RWPE2 (cell line): Measurements from ENCODE around the gene CACNA2D3.

ENCODE experiments used
- ATAC-seq: fragments of 200-7000 bp; cut with Tn5 transposase; 3 replicates; pipeline ENCODE4 v1.9.1; 2021; ENCODE audit warnings: low read depth
- DNase-seq: peaks from one replicate; pipeline ENCODE4 v3.0.0-alpha.2; 2020; ENCODE audit warnings: low spot score
- H3K27ac ChIP-seq: fragments of 450-650 bp; 2 replicates; pipeline ENCODE4 v1.5.1; 2017; ENCODE audit warnings: mild to moderate bottlenecking; ENCODE audit not compliant: poor library complexity, severe bottlenecking
- H3K27me3 ChIP-seq: fragments of 250-450 bp; sonication (Bioruptor Pico); 2 replicates; pipeline ENCODE4 v1.5.1; 2021; ENCODE audit warnings: mild to moderate bottlenecking, moderate library complexity; ENCODE audit not compliant: insufficient read depth, poor library complexity, severe bottlenecking
- H3K36me3 ChIP-seq: fragments of 250-450 bp; sonication (Bioruptor Pico); 2 replicates; pipeline ENCODE4 v1.5.1; 2020; ENCODE audit warnings: low read depth, mild to moderate bottlenecking, moderate library complexity
- H3K4me1 ChIP-seq: fragments of 250-450 bp; sonication (Bioruptor Pico); 2 replicates; pipeline ENCODE4 v1.5.1; 2021; ENCODE audit warnings: mild to moderate bottlenecking, moderate library complexity; ENCODE audit not compliant: insufficient read depth, poor library complexity, severe bottlenecking
- H3K4me3 ChIP-seq: fragments of 250-450 bp; sonication (Bioruptor Pico); 2 replicates; pipeline ENCODE4 v1.5.1; 2021; ENCODE audit warnings: mild to moderate bottlenecking, moderate library complexity; ENCODE audit not compliant: severe bottlenecking
- H3K9me3 ChIP-seq: fragments of 250-450 bp; sonication (Bioruptor Pico); 2 replicates; pipeline ENCODE4 v1.5.1; 2021; ENCODE audit warnings: mild to moderate bottlenecking, moderate library complexity; ENCODE audit not compliant: severe bottlenecking
- CTCF ChIP-seq: fragments of 450-650 bp; IDR thresholded peaks from one replicate; pipeline ENCODE4 v1.5.1; 2017; ENCODE audit warnings: mild to moderate bottlenecking, moderate library complexity; ENCODE audit not compliant: poor library complexity, severe bottlenecking

CACNA2D3 gene

GRCh38 chr3:54121414-54122323, 683 bp upstream of the CACNA2D3 start:
- H3K27ac ChIP-seq = no peak overlapping the region
- H3K36me3 ChIP-seq = no peaks in the 10 kb centered on the region
- H3K27me3 ChIP-seq = peaks cover 70% of the 10 kb centered on the region
- H3K4me1 ChIP-seq = no peaks in the 10 kb centered on the region
- TF ChIP-seq CTCF = no peak
- DNase-seq (no peak), ATAC-seq (peak; percentile 25; the same call in 2 of the 3 replicates)
- H3K9me3 ChIP-seq = no peaks in the 10 kb centered on the region
- H3K4me3 ChIP-seq = peak overlapping the region; percentile 30

GRCh38 chr3:54123003-54123775, 837 bp downstream of the CACNA2D3 start:
- Histone ChIP-seq H3K9me3 (no peaks in the 10 kb centered on the region), H3K4me1 (no peaks in the 10 kb centered on the region), H3K27ac (no peak overlapping the region), H3K4me3 (peak overlapping the region; percentile 14), H3K27me3 (peaks cover 74% of the 10 kb centered on the region), H3K36me3 (no peaks in the 10 kb centered on the region)
- ATAC-seq (no peak), DNase-seq (no peak)
- no peak for TF ChIP-seq CTCF

- H3K4me3 ChIP-seq = no peak overlapping the region
- H3K27ac ChIP-seq = no peak overlapping the region
- peaks cover 74% of the 10 kb centered on the region for H3K27me3 ChIP-seq
- DNase-seq (no peak), ATAC-seq (no peak; the same call in 2 of the 3 replicates)
- H3K9me3 ChIP-seq = no peaks in the 10 kb centered on the region
- no peak for TF ChIP-seq CTCF
- no peaks in the 10 kb centered on the region for H3K36me3 ChIP-seq
- no peaks in the 10 kb centered on the region for H3K4me1 ChIP-seq
Measured at GRCh38 chr3:54123776-54124196, 1.4 kb downstream of the CACNA2D3 start.

DNA sequence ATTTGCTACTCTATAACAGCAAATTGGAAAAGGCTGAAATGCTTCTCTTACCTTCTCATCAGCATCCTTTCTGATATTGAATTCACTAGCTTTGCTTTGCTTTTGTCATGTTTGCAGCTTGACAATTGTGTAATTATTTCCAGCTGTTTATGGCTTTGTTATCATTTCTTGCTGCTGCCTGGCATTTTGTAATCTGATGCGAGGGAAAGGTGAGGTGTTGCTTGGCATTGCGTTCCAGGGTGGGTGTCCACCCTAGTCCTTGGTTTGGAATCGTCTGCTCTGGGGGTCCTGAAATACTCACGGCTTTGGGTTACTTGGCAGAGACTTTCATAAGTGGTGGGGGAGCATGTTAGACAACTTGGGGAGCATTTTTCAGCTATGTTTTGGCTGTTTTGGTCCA, 2.9 kb downstream of the CACNA2D3 start:
- Histone ChIP-seq H3K9me3 (no peaks in the 10 kb centered on the region), H3K4me3 (no peak overlapping the region), H3K36me3 (no peaks in the 10 kb centered on the region), H3K27me3 (peaks cover 64% of the 10 kb centered on the region), H3K4me1 (no peaks in the 10 kb centered on the region), H3K27ac (no peak overlapping the region)
- no peak for TF ChIP-seq CTCF
- ATAC-seq (no peak), DNase-seq (no peak)
